ENCODE data around the gene FBXL19. TPM values are rescaled to one million over a fixed set of nuclear protein-coding genes. Genes with fewer than 3 reads are reported as not detected.

FBXL19 gene
- total and polyA plus RNA-seq, 2 of the 13 experiments (the other 11 are each of a cell fraction or from before 2014, with no cell fraction given): 6.0 to 13.7 TPM

- peak; percentile 97 for TF ChIP-seq ZNF781 (CRISPR knock-in tag; IDR thresholded peaks at IDR 0.05; ENCODE audit: borderline replicate concordance, not compliant biosample characterization)
- TF ChIP-seq ZNF281 (CRISPR knock-in tag; IDR thresholded peaks at IDR 0.05; ENCODE audit: borderline replicate concordance): peak; percentile 61; the same call in 1 of the 2 replicates
- peak; percentile 95 for TF ChIP-seq ZBTB42 (CRISPR knock-in tag; IDR thresholded peaks at IDR 0.05)
- no peak for TF ChIP-seq MATR3 (CRISPR knock-in tag; IDR thresholded peaks at IDR 0.05)
- peak; percentile 90 for TF ChIP-seq PRDM10 (CRISPR knock-in tag; IDR thresholded peaks at IDR 0.05; ENCODE audit: low read depth)
- peak; percentile 100 for TF ChIP-seq KAT7 (CRISPR knock-in tag; IDR thresholded peaks at IDR 0.05; ENCODE audit: borderline replicate concordance)
- TF ChIP-seq SAFB2 (CRISPR knock-in tag; IDR thresholded peaks at IDR 0.05; ENCODE audit: borderline replicate concordance, low read depth): peak; percentile 100; the same call in 1 of the 2 replicates
- TF ChIP-seq SSRP1 (CRISPR knock-in tag; IDR thresholded peaks at IDR 0.05): peak; percentile 55; the same call in 1 of the 2 replicates
- peak; percentile 34 for TF ChIP-seq RBAK (CRISPR knock-in tag; IDR thresholded peaks at IDR 0.05)
- peak; percentile 98 for TF ChIP-seq ZSCAN12 (CRISPR knock-in tag; IDR thresholded peaks at IDR 0.05)
- peak; percentile 96; the same call in 1 of the 2 replicates for TF ChIP-seq CBX5 (CRISPR knock-in tag; IDR thresholded peaks at IDR 0.05; ENCODE audit: borderline replicate concordance)
- peak; percentile 77; the same call in 1 of the 2 replicates for TF ChIP-seq ZNF251 (CRISPR knock-in tag; IDR thresholded peaks at IDR 0.05)
- no peak for TF ChIP-seq ZNF737 (CRISPR knock-in tag; IDR thresholded peaks at IDR 0.05; ENCODE audit: borderline replicate concordance)
- peak; percentile 97 for TF ChIP-seq ZNF232 (CRISPR knock-in tag; IDR thresholded peaks at IDR 0.05; ENCODE audit: borderline replicate concordance)
- peak; percentile 45 for TF ChIP-seq CENPBD1 (CRISPR knock-in tag; IDR thresholded peaks at IDR 0.05; ENCODE audit: borderline replicate concordance, low read depth)
- TF ChIP-seq CAMTA2 (CRISPR knock-in tag; IDR thresholded peaks at IDR 0.05; ENCODE audit: borderline replicate concordance): peak; percentile 99
- peak; percentile 98 for TF ChIP-seq ZNF414 (CRISPR knock-in tag; IDR thresholded peaks at IDR 0.05)
- TF ChIP-seq ZNF672 (CRISPR knock-in tag; IDR thresholded peaks at IDR 0.05): peak; percentile 82; the same call in 1 of the 2 replicates
Observed at GRCh38 chr16:30874821-30875717, 48.3 kb upstream of the FBXL19 start (continued).

All from HepG2 (cell line).